ENCODE results near the gene WNT9B.

WNT9B gene

DNA sequence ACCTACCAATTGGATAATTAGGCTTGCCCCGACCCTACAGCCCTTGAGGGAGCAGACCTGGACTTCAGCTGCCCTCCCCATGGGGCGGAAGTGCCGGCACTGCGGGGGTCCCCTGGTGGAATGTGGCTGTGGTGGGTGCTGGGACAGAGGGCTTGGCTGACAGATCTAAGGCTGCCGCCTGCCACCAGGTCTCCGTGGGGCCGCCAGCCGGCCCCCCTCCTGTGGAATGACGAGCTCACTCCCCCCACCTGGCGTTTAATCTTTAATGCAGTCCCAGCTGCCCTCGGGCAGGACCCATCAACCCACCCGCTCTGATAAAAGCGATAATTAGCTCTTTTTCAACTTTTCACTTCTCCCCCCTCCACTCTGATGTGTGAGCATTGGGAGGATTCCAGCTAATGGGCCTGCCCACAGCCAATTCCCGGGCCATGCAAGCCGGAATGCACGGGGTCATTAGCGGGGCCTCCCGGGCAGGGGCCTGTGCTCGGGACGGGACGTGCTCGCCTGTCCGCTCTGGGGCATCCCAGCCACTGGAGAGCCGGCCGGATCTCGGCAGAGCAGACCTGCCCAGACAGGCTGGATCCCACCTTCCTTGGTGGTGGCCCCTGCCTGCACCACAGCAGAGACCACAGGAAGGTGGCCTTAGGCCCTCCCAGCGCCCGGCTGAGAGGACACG lies 43.2 kb downstream of the WNT9B start:
- ChIA-PET POLR2A (no interaction called here), CTCF (interaction anchor here (1.7 kb wide), 1 partner anchor 14 kb away, joined by 4 read pairs; no protein-coding TSS in a partner anchor)
- no peak for DNase-seq (ENCODE audit: extremely low spot score)
- no peak for TF ChIP-seq CTCF (IDR thresholded peaks at IDR 0.05; ENCODE audit: control extremely low read depth, extremely low read depth, low read depth, missing control alignments)

DNA sequence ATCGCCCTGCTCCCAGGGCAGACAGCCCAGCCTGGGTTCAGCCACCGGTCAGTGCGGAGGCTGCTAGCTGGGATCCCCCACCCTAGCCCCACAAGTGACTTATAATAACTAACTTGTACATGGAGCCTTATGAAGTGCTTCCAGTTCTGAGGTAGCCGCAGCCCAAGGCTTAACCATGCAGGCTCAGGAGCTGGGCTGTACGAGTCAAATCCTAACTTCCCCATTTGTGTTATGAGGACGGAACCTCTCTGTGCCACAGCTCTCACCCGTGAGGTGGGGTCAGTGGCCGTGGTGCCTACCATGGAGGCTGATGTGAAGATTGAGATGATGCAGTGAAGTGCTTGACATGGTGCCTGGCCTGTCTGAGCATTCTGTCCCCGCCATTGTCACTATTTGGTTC lies 43.8 kb downstream of the WNT9B start:
- ChIA-PET CTCF (interaction anchor here (1.7 kb wide), 1 partner anchor 13 kb away, joined by 4 read pairs; no protein-coding TSS in a partner anchor), POLR2A (no interaction called here)
- no peak for TF ChIP-seq CTCF (IDR thresholded peaks at IDR 0.05; ENCODE audit: control extremely low read depth, extremely low read depth, low read depth, missing control alignments)
- no peak for DNase-seq (ENCODE audit: extremely low spot score)

GRCh38 chr17:46896991-46897390 lies 45.6 kb downstream of the WNT9B start:
- no peak for TF ChIP-seq CTCF (IDR thresholded peaks at IDR 0.05; ENCODE audit: control extremely low read depth, extremely low read depth, low read depth, missing control alignments)
- CTCF ChIA-PET = no interaction called here
- POLR2A ChIA-PET = no interaction called here
- no peak for DNase-seq (ENCODE audit: extremely low spot score)

- POLR2A ChIA-PET = no interaction called here
- CTCF ChIA-PET = no interaction called here
- DNase-seq (ENCODE audit: extremely low spot score) = no peak
- TF ChIP-seq CTCF (IDR thresholded peaks at IDR 0.05; ENCODE audit: control extremely low read depth, extremely low read depth, low read depth, missing control alignments) = no peak
Observed at GRCh38 chr17:46898364-46898763, 47.0 kb downstream of the WNT9B start.

- POLR2A ChIA-PET = no interaction called here
- DNase-seq (ENCODE audit: extremely low spot score) = no peak
- TF ChIP-seq CTCF (IDR thresholded peaks at IDR 0.05; ENCODE audit: control extremely low read depth, extremely low read depth, low read depth, missing control alignments) = no peak
- CTCF ChIA-PET = no interaction called here
Observed at GRCh38 chr17:46898860-46899259, 47.5 kb downstream of the WNT9B start.

- CTCF ChIA-PET = no interaction called here
- POLR2A ChIA-PET = no interaction called here
- no peak for DNase-seq (ENCODE audit: extremely low spot score)
- TF ChIP-seq CTCF (IDR thresholded peaks at IDR 0.05; ENCODE audit: control extremely low read depth, extremely low read depth, low read depth, missing control alignments) = no peak
Observed at GRCh38 chr17:46901291-46901690, 49.9 kb downstream of the WNT9B start.

All from GM10248 (cell line).